OCI-M1 (cell line): Measurements from ENCODE around the gene MYBBP1A.

Experiments
- DNase-seq: peaks from one replicate; lab custom pipeline; 2025; lab: John Stamatoyannopoulos, UW

The MYBBP1A gene

GRCh38 chr17:4565209-4566141 is 10.3 kb upstream of the MYBBP1A start:
- DNase-seq: peak; percentile 82

- peak; percentile 41 for DNase-seq
These were observed 7.1 kb upstream of the MYBBP1A start for GRCh38 chr17:4562015-4562969.

GRCh38 chr17:4560837-4561256 is 5.7 kb upstream of the MYBBP1A start:
- peak; percentile 12 for DNase-seq

- no peak for DNase-seq
These were observed 5.2 kb upstream of the MYBBP1A start, which contains the start of gene GGT6 for GRCh38 chr17:4560421-4560820. Gene GGT6 (minus strand): TSS chr17:4560577. CDS start chr17:4560521, 56 bp downstream.

- no peak for DNase-seq
These were observed 4.8 kb upstream of the MYBBP1A start for GRCh38 chr17:4559966-4560365.

GRCh38 chr17:4559139-4559791 is 4.1 kb upstream of the MYBBP1A start:
- DNase-seq: no peak

GRCh38 chr17:4558347-4558971 is 3.3 kb upstream of the MYBBP1A start:
- no peak for DNase-seq

- no peak for DNase-seq
These were observed 2.6 kb upstream of the MYBBP1A start for GRCh38 chr17:4557626-4558346.

- DNase-seq: no peak
These were observed 1.8 kb upstream of the MYBBP1A start for GRCh38 chr17:4556996-4557395.

GRCh38 chr17:4555873-4556759 is 932 bp upstream of the MYBBP1A start:
- no peak for DNase-seq

GRCh38 chr17:4554441-4554996 is 665 bp downstream of the MYBBP1A start:
- no peak for DNase-seq

GRCh38 chr17:4553669-4554068 is 1.5 kb downstream of the MYBBP1A start:
- no peak for DNase-seq

GRCh38 chr17:4551796-4552525 is 3.2 kb downstream of the MYBBP1A start:
- DNase-seq: no peak

- no peak for DNase-seq
These were observed 4.0 kb downstream of the MYBBP1A start for GRCh38 chr17:4551141-4551540.

- DNase-seq: no peak
These were observed 4.6 kb downstream of the MYBBP1A start for GRCh38 chr17:4550534-4551039.

- no peak for DNase-seq
These were observed 5.2 kb downstream of the MYBBP1A start for GRCh38 chr17:4549781-4550533.

- no peak for DNase-seq
These were observed 6.3 kb downstream of the MYBBP1A start for GRCh38 chr17:4548721-4549531.
